OCI-LY7 (cell line): ENCODE data around the gene GPATCH8.

ENCODE experiments used
- CTCF ChIP-seq: fragments of 200-600 bp; sonication (generic); conservative IDR thresholded peaks from 2 replicates; pipeline ENCODE4 v1.5.1; 2014; ENCODE audit warnings: mild to moderate bottlenecking, antibody characterized with exemption, low read length, moderate library complexity, mixed read lengths
- EZH2phosphoT487 ChIP-seq: fragments of 200-600 bp; sonication (generic); IDR thresholded peaks from 2 replicates; pipeline ENCODE4 v1.6.1; 2018; ENCODE audit warnings: low read depth, borderline replicate concordance, mild to moderate bottlenecking, mixed run types, antibody characterized with exemption, low read length, moderate library complexity, mixed read lengths

- TF ChIP-seq CTCF = no peak
- no peak for TF ChIP-seq EZH2phosphoT487
These were observed 60.4 kb downstream of the GPATCH8 start for GRCh38 chr17:44442806-44443205.
